Vagina (tissue), 2 donors: ENCODE measurements around the gene SERPINE3.

ENCODE experiments used
- CTCF ChIP-seq, 3 experiments: fragments of 450-650 bp in 2 of 3; fragments of 200-600 bp in 1 of 3; sonication (generic) in 1 of 3; IDR thresholded peaks; one replicate each; pipeline ENCODE4 v1.5.1; 2017 to 2019; ENCODE audit warnings: antibody characterized with exemption in 3 of 3, mild to moderate bottlenecking in 2 of 3, moderate library complexity in 2 of 3
- POLR2A ChIP-seq, 2 donors: fragments of 450-650 bp; IDR thresholded peaks; one replicate each; pipeline ENCODE4 v1.6.1; 2017; ENCODE audit warnings: antibody characterized with exemption in 2 of 2, mild to moderate bottlenecking in 2 of 2, moderate library complexity in 2 of 2
- POLR2AphosphoS5 ChIP-seq, 2 donors: sonication (generic); formaldehyde crosslinking; IDR thresholded peaks; one replicate each; pipeline ENCODE4 v1.9.0; 2017; ENCODE audit warnings: antibody characterized with exemption in 2 of 2, mild to moderate bottlenecking in 2 of 2, low read depth in 1 of 2; ENCODE audit not compliant: insufficient read depth in 1 of 2

- TF ChIP-seq POLR2A (IDR thresholded peaks at IDR 0.05) (no peak), POLR2AphosphoS5 (IDR thresholded peaks at IDR 0.05; ENCODE audit: insufficient read depth in 1 of 2, low read depth in 1 of 2) (no peak), CTCF (IDR thresholded peaks at IDR 0.05) (no peak)
Measured at GRCh38 chr13:51325837-51326236, 13.7 kb upstream of the SERPINE3 start.
